ENCODE measurements around the gene MYOT.
A peak's percentile ranks its signal among the peaks of the same experiment; 100 is the strongest.
"Not testable (repeated sequence)": the region's sequence is repeated elsewhere in the genome, so short reads cannot be mapped to it uniquely, and the experiment has no call there.

The MYOT gene, protein sequence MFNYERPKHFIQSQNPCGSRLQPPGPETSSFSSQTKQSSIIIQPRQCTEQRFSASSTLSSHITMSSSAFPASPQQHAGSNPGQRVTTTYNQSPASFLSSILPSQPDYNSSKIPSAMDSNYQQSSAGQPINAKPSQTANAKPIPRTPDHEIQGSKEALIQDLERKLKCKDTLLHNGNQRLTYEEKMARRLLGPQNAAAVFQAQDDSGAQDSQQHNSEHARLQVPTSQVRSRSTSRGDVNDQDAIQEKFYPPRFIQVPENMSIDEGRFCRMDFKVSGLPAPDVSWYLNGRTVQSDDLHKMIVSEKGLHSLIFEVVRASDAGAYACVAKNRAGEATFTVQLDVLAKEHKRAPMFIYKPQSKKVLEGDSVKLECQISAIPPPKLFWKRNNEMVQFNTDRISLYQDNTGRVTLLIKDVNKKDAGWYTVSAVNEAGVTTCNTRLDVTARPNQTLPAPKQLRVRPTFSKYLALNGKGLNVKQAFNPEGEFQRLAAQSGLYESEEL

GRCh38 chr5:137867664-137868063 lies at the start of gene MYOT:
Gene MYOT, plus strand, starts transcription at chr5:137867860. Its CDS starts 2,792 bp downstream, at chr5:137870652.
- no peak for DNase-seq (ENCODE audit: low read depth)

DNA sequence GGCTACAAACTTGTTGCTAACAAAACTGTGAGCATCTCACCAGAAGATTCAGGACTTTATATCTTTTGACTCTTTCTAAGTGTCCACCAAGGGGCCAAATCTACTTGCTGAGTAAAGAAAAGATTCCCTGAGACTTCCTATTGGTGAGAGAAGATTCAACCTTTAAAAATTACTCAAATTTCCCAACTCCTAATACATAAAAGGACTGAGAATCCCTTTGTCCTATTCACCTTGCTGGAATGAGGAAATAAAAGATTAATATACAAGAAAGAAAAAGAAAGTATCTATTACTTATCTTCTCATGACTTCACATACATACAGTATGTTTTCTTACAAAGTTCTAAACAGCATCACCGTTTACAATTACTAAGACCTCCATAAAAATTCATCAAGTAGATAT lies 47.9 kb upstream of the MYOT start:
- DNase-seq (ENCODE audit: low read depth): no peak

- peak; percentile 36 for DNase-seq (ENCODE audit: low read depth)
Measured at GRCh38 chr5:137822158-137822764, 45.4 kb upstream of the MYOT start.

DNA sequence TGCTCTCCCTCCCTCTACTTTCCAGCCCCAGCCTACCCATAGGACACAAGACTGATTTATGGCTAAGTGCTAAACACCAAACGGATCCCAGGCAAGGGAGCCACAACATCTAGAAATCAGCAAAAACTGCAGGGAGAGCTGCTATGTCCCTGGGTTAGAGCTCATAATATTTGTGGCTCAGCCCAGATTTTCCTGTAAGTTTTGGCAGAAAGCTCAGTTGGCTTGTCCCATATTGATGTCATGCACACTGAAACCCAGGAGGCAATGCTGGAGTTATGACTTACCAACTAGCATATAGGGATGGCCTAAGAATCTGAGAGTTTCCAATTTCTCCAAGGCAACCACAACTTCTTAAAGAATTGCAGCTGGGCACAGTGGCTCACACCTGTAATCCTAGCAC lies 44.7 kb upstream of the MYOT start:
- DNase-seq (ENCODE audit: low read depth): no peak

DNA sequence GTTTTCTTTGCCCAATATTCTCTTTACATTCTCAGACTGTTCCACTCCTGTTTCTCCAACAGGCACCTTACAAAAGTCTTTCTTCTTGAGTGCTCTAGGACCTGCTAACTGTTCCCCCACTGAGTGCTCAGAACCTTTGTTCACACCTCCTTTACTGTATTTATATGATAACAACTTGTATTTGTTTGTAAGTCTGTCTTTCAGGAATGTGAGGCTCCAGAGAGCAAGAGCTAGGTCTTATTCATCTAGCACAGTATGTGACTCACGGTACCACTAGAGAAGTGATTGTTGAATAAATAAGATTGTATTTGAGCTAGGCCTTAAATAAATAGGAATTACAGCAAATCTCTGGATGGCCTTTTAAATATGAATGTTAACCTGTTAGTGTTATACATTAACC lies 42.5 kb upstream of the MYOT start:
- DNase-seq (ENCODE audit: low read depth): peak; percentile 44

GRCh38 chr5:137826067-137826466 lies 41.6 kb upstream of the MYOT start:
- no peak for DNase-seq (ENCODE audit: low read depth)

- no peak for DNase-seq (ENCODE audit: low read depth)
Measured at GRCh38 chr5:137828180-137828579, 39.5 kb upstream of the MYOT start.

DNA sequence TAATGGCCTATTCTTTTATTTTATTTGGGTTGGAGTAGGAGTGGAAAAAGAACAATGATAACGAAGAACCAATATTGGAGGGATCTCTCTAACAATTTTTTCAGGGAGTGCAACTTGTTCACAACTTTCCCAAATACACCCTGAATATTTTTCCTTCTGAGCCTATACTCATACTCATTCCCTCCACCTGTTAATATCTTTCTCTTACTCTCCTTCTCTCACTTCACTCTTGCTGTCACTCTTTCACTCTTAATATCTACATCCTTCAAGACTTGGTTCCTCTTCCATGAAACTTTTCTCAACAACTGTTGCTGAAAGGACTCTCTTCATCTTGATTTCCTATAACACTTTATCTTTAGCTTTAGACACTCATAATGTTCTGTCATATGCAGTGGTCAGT lies 39.0 kb upstream of the MYOT start:
- no peak for DNase-seq (ENCODE audit: low read depth)

DNA sequence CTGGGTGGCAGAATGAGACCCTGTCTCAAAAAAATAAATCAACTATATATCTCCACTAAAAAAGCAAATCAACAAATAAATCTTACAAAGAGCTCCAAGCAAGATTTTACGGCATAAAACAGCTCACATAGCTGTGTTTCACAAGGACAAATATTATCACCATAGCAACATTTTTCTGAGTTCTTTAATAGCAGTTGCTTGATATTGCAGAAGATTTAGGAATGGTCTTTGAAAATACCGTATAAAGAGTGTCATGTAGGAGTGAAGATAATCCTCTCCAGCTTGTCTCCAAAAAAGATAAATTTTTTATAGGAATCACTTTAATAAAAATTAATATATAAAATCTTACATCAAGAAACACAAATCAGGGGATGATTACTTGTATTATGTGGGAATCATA lies 36.6 kb upstream of the MYOT start:
- no peak for DNase-seq (ENCODE audit: low read depth)

DNA sequence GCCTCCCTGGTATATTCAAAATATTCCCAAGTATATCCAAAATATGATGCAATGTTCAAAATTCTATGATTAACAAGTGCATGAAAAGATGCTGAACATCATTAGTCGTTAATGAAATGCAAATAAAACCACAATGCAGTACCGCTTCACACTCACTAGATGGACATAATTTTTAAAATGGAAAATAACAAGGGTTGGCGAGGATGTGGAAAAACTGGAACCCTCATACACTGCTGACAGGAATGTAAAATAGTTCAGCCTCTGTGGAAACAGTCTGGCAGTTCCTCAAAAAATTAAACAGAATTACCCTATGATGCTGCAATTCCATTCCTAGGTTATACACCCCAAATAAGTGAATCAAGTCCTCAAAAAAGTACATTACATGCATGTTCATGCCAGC lies 36.1 kb upstream of the MYOT start:
- DNase-seq (ENCODE audit: low read depth): no peak

DNA sequence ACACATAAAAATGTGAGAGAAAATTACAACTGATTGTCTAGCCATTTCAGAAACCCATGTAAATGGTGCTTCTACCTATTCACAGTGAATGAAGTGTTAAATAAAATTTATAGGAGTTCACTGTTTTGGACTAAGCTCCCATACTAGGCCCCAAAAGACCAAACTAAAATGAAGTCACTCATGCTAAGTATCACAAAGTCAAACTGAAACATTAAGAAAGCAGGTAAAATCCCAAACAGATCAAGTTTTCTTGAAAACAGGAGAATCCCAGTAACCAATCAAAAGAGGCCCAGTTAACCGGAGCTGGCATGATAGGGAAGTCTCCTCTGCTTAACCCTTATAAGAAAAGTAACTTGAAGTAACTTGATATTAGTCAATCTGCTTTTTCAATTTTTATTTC lies 35.2 kb upstream of the MYOT start:
- DNase-seq (ENCODE audit: low read depth): no peak

DNA sequence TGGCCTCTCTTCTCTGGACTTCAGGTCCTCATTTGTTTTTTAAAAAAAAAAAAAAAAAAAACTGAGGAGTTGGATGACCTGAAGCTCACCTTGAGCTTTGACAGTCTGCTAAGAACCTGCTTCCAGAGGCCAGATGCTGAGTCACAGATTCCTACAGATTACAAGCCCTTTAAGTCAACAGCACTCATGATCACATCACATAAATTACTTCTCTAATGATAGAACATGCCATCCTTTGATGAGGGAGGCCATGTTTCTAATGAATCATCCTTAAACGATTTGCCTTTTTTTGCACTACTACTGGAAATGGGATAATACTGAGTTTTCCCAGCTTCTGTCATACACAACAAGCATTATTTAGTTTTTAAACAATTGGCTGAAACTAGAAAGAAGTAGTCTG lies 34.2 kb upstream of the MYOT start:
- peak; percentile 90 for DNase-seq (ENCODE audit: low read depth)

DNA sequence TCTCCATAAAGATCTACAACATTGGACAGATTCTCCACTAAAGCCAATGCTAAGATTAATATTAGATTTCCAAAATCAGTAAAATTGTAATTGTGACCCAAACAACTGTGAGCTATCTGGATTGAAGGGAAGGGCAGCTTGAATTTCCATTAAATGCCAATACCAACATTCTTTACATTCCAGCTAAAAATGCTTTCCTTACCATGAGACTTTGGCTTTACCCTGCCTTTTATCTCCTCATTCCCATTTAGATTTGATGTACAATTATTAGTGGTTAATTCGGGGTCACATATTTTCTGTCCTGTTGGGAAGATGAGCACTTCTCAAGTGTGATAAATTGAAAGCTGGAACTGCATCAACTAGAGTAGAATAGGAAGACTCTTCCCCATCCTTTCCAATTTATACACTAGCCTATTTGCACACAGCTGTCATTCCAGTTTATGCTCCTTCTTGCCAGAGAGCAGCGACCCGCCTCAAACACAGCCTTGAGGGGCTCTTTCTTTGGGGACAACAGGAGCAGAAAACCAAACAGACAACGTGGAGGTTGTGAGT lies 33.1 kb upstream of the MYOT start:
- no peak for DNase-seq (ENCODE audit: low read depth)

GRCh38 chr5:137836298-137836697 lies 31.4 kb upstream of the MYOT start:
- DNase-seq (ENCODE audit: low read depth): no peak

DNA sequence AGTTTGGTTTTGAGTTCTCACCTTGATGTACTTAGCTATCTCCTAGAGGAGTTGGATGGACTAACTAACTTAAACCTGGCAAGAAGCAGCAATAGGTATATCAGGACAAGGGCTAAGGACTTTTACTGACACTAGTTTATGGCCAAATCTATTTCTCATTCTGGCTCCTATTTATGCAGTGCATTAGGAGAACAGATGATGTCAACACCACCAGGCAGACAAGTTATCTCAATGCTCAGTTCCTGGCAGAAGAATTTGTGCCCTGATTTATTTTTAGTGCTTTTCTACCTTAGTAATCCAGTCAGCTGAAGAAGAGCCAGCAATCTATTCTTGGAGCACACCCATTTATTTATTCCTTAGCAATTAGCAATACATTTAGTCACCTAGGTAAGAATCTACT lies 30.7 kb upstream of the MYOT start:
- peak; percentile 55 for DNase-seq (ENCODE audit: low read depth)

- DNase-seq (ENCODE audit: low read depth): no peak
Measured at GRCh38 chr5:137837491-137838394, 29.9 kb upstream of the MYOT start.

- DNase-seq (ENCODE audit: low read depth): no peak
Measured at GRCh38 chr5:137838976-137839375, 28.7 kb upstream of the MYOT start.

DNA sequence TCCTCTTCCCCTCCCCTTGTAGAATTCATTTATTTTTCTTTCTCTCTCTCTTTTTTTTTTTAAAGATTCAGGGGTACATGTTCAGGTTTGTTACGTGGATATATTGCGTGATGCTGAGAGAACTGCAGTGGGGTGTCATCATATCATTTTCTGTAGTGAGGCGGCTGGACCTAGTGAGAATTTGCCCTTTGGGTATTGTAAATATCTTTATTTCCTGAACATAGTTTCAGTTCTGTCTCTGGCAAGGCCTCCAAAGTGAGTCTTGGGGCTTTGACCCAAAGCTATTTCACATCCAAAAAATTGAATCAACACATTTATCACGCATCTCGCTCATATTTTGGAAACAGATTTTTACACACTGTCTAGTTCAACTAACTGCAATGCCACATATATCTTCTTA lies 25.4 kb upstream of the MYOT start:
- DNase-seq (ENCODE audit: low read depth): no peak

DNA sequence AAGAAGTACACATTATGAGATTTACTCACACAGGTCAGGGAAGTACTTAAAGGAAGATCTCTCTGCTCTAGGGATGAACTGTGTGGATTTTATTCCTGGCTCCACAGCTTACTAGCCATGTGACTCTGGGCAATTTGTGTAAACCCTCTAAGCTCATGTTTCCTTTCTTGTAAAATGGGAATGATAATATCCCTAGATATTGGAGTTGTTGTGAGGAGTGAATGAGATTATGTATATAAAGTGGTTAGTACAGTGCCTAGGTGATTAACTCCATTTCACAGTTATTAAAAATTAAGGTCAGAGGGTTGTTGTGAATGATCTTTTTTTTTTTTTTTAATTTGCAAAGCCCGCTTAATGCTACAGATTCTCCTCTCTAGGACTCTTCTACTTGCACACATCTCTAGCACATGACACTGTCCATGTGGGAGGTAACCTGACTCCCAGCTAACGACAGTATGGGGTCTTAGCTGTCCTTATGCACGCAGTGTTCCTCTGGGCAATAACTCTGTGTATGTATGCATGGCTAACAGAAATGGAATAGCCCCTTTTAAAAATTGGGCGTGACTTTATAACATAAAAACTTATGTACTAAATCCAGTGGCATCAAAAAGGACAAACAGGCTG lies 23.9 kb upstream of the MYOT start:
- DNase-seq (ENCODE audit: low read depth): no peak

DNA sequence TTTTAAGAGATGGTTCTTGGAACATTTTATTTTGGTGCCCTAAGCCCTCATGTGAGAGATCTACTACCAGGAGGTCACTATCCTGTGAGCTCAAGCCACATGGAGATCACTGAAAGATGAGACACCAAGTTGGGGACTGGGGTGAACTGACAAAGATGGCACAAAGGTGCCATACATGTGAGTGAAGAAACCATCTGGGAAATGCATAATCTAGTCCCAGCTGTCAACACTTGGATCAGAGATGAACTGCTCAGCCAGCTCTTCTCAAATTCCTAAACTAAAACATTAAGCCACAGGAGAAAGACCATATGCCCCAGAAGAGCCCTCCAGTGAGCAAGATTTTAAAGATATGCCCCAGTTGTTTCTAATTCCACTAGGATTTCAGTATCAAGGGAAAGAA lies 22.2 kb upstream of the MYOT start:
- DNase-seq (ENCODE audit: low read depth): no peak

- DNase-seq (ENCODE audit: low read depth): no peak
Measured at GRCh38 chr5:137847687-137848086, 20.0 kb upstream of the MYOT start.

- DNase-seq (ENCODE audit: low read depth): not testable (repeated sequence)
Measured at GRCh38 chr5:137853165-137853564, 14.5 kb upstream of the MYOT start.

All from iris pigment epithelial cell (primary cell).